Measurements from ENCODE around the gene CDCA7.
"Not testable (repeated sequence)": the region's sequence is repeated elsewhere in the genome, so short reads cannot be mapped to it uniquely, and the experiment has no call there.

CDCA7 gene

GRCh38 chr2:173400760-173401159 is 46.1 kb downstream of the CDCA7 start:
- no peak for FAIRE-seq
- no peak for DNase-seq (ENCODE audit: extremely low spot score, insufficient read length, low read depth)

GRCh38 chr2:173401716-173402326 is 47.1 kb downstream of the CDCA7 start:
- DNase-seq (ENCODE audit: extremely low spot score, insufficient read length, low read depth) (no peak), FAIRE-seq (no peak)

- FAIRE-seq = peak; percentile 92
- peak; percentile 57 for DNase-seq (ENCODE audit: extremely low spot score, insufficient read length, low read depth)
These were observed 47.8 kb downstream of the CDCA7 start for GRCh38 chr2:173402405-173402974.

GRCh38 chr2:173404841-173405750 is 50.4 kb downstream of the CDCA7 start:
- FAIRE-seq (no peak), DNase-seq (ENCODE audit: extremely low spot score, insufficient read length, low read depth) (no peak)

GRCh38 chr2:173407176-173407575 is 52.5 kb downstream of the CDCA7 start:
- no peak for DNase-seq (ENCODE audit: extremely low spot score, insufficient read length, low read depth)
- FAIRE-seq = no peak

GRCh38 chr2:173407646-173408045 is 53.0 kb downstream of the CDCA7 start:
- DNase-seq (ENCODE audit: extremely low spot score, insufficient read length, low read depth) = no peak
- FAIRE-seq = no peak

- no peak for FAIRE-seq
- DNase-seq (ENCODE audit: extremely low spot score, insufficient read length, low read depth) = no peak
These were observed 55.9 kb downstream of the CDCA7 start for GRCh38 chr2:173410579-173410978.

- DNase-seq (ENCODE audit: extremely low spot score, insufficient read length, low read depth) (no peak), FAIRE-seq (no peak)
These were observed 58.0 kb downstream of the CDCA7 start for GRCh38 chr2:173412628-173413027.

GRCh38 chr2:173414823-173415322 is 60.2 kb downstream of the CDCA7 start:
- DNase-seq (ENCODE audit: extremely low spot score, insufficient read length, low read depth) (no peak), FAIRE-seq (no peak)

GRCh38 chr2:173415431-173416381 is 61.0 kb downstream of the CDCA7 start:
- FAIRE-seq (no peak), DNase-seq (ENCODE audit: extremely low spot score, insufficient read length, low read depth) (no peak)

GRCh38 chr2:173416415-173417152 is 61.9 kb downstream of the CDCA7 start:
- not testable (repeated sequence) for FAIRE-seq; DNase-seq (ENCODE audit: extremely low spot score, insufficient read length, low read depth)

- no peak for DNase-seq (ENCODE audit: extremely low spot score, insufficient read length, low read depth)
- no peak for FAIRE-seq
These were observed 62.7 kb downstream of the CDCA7 start for GRCh38 chr2:173417341-173417740.

- no peak for FAIRE-seq
- no peak for DNase-seq (ENCODE audit: extremely low spot score, insufficient read length, low read depth)
These were observed 63.1 kb downstream of the CDCA7 start for GRCh38 chr2:173417802-173418201.

Data from GM18507 (cell line).